K562 (cell line): ENCODE data around the gene IRX5. TPM values are rescaled to one million over a fixed set of nuclear protein-coding genes. Genes with fewer than 3 reads are reported as not detected.
A peak's percentile ranks its signal among the peaks of the same experiment; 100 is the strongest.

Experiments
- CBFA2T2 ChIP-seq: fragments of 450-650 bp; conservative IDR thresholded peaks from 2 replicates; pipeline ENCODE4 v1.6.1; 2017; ENCODE audit warnings: mild to moderate bottlenecking
- CHD2 ChIP-seq: IDR thresholded peaks from 2 replicates; pipeline ENCODE4 v1.6.1; 2011; ENCODE audit warnings: low read depth, low read length
- CTBP1 ChIP-seq: fragments of 450-650 bp; IDR thresholded peaks from 2 replicates; pipeline ENCODE4 v1.6.1; 2016; ENCODE audit warnings: borderline replicate concordance
- KLF13 ChIP-seq: fragments of 450-650 bp; IDR thresholded peaks from 2 replicates; pipeline ENCODE4 v1.6.1; 2016; ENCODE audit warnings: missing genetic modification characterization, low read depth, mild to moderate bottlenecking, missing compliant biosample characterization, moderate library complexity, borderline replicate concordance
- MTA2 ChIP-seq: fragments of 450-650 bp; IDR thresholded peaks from 2 replicates; pipeline ENCODE4 v1.6.1; 2016; ENCODE audit warnings: low read depth
- PHTF2 ChIP-seq: fragments of 250-450 bp; sonication (Bioruptor Pico); IDR thresholded peaks from 2 replicates; pipeline ENCODE4 v1.5.0; 2021; ENCODE audit warnings: mild to moderate bottlenecking
- POU5F1 ChIP-seq: fragments of 150-350 bp; IDR thresholded peaks from 2 replicates; pipeline ENCODE4 v1.6.1; 2014; ENCODE audit warnings: borderline replicate concordance, low read length, low read depth, mild to moderate bottlenecking; ENCODE audit not compliant: partially characterized antibody
- RBBP5 ChIP-seq: fragments of 200-600 bp; sonication (generic); IDR thresholded peaks from 2 replicates; pipeline ENCODE4 v1.6.1; 2012; ENCODE audit warnings: borderline replicate concordance, mild to moderate bottlenecking, low read length, control low read depth, inconsistent platforms; ENCODE audit not compliant: insufficient read depth, poor library complexity, severe bottlenecking
- RBM39 ChIP-seq: fragments of 200-400 bp; formaldehyde crosslinking; optimal IDR thresholded peaks from 2 replicates; pipeline ENCODE3; 2018; ENCODE audit warnings: low read depth, low read length
- RUNX1 ChIP-seq: sonication (generic); IDR thresholded peaks from 2 replicates; pipeline ENCODE4 v1.6.1; 2016; ENCODE audit warnings: antibody characterized with exemption, low read depth
- SMC3 ChIP-seq: conservative IDR thresholded peaks from 2 replicates; pipeline ENCODE4 v1.6.1; 2011; ENCODE audit warnings: low read depth, low read length, improper control_type of control experiment; ENCODE audit not compliant: insufficient read depth
- TAF9B ChIP-seq: fragments of 450-650 bp; IDR thresholded peaks from 2 replicates; pipeline ENCODE4 v1.6.1; 2018; ENCODE audit warnings: mild to moderate bottlenecking; ENCODE audit not compliant: partially characterized antibody
- YY1 ChIP-seq, 3 experiments: IDR thresholded peaks; 2 replicates each; pipeline ENCODE4 v1.6.1; 2011; ENCODE audit warnings: low read length in 2 of 3, mild to moderate bottlenecking in 2 of 3, moderate library complexity in 2 of 3, borderline replicate concordance in 1 of 3, control low read depth in 1 of 3, low read depth in 1 of 3; ENCODE audit not compliant: insufficient read depth in 3 of 3, insufficient replicate concordance in 2 of 3, control insufficient read depth in 1 of 3, insufficient read length in 1 of 3; ENCODE audit errors: extremely low read depth in 1 of 3
- ZNF197 ChIP-seq: fragments of 200-800 bp; sonication (Bioruptor generic); IDR thresholded peaks from 2 replicates; pipeline ENCODE4 v1.6.1; 2016; ENCODE audit warnings: low read depth, missing genetic modification characterization, missing compliant biosample characterization
- ZNF263 ChIP-seq: sonication (generic); formaldehyde crosslinking; IDR thresholded peaks from 2 replicates; pipeline ENCODE4 v1.8.0; 2022; ENCODE audit warnings: mild to moderate bottlenecking, missing genetic modification reagents, borderline replicate concordance
- ZNF717 ChIP-seq: fragments of 250-450 bp; sonication (Bioruptor Pico); IDR thresholded peaks from 2 replicates; pipeline ENCODE4 v1.5.0; 2021
- polyA plus RNA-seq, 8 experiments: library from polyadenylated mRNA; depleted of rRNA in 4 of 8; stranded (reverse) in 5 of 8; unstranded in 3 of 8; fragments of >200 nt; fragmentation: Nextera tagmentation in 2 of 8; fragmentation: Illumina TruSeq in 1 of 8; extraction: Ambion mirVana in 2 of 8; extraction: Trizol in 1 of 8; gene quantifications; 2 replicates each; pipeline versions ENCODE4 v1.2.1 to v1.2.3, GENCODE V29; 2011 to 2014; ENCODE audit warnings: inconsistent platforms in 1 of 8, missing spikeins in 1 of 8
- total RNA-seq, 7 experiments: library from RNA; depleted of rRNA in 6 of 7; stranded (reverse); fragments of >200 nt in 6 of 7; fragmentation: Illumina TruSeq in 2 of 7; extraction: Trizol in 2 of 7; gene quantifications; 2 replicates each; pipeline versions ENCODE4 v1.2.1 to v1.2.3, GENCODE V29; 2011 to 2021; ENCODE audit warnings: low replicate concordance in 1 of 7
- TF ChIP-seq, protein P1 (sequence below), 2 experiments: fragments of 450-650 bp in 1 of 2; sonication (generic) in 1 of 2; formaldehyde crosslinking in 1 of 2; IDR thresholded peaks in 1 of 2; conservative IDR thresholded peaks in 1 of 2; 2 replicates each; pipeline versions ENCODE4 v1.6.1 to v1.8.1; 2016 to 2023; ENCODE audit warnings: mild to moderate bottlenecking in 2 of 2, moderate library complexity in 2 of 2, inconsistent platforms in 1 of 2, missing genetic modification reagents in 1 of 2
- TF ChIP-seq, protein P2 (sequence below): sonication (generic); formaldehyde crosslinking; IDR thresholded peaks from 2 replicates; pipeline ENCODE4 v1.8.0; 2023; ENCODE audit warnings: mild to moderate bottlenecking, missing genetic modification reagents
- TF ChIP-seq, protein P3 (sequence below): fragments of 200-800 bp; sonication (Bioruptor generic); IDR thresholded peaks from 2 replicates; pipeline ENCODE4 v1.6.1; 2017; ENCODE audit warnings: missing genetic modification characterization, missing compliant biosample characterization

IRX5 gene
- total and polyA plus RNA-seq, 9 of the 15 experiments (the other 6 are each of a cell fraction or from before 2014, with no cell fraction given), result 0.20 to 4.2 (median 0.94) TPM

DNA sequence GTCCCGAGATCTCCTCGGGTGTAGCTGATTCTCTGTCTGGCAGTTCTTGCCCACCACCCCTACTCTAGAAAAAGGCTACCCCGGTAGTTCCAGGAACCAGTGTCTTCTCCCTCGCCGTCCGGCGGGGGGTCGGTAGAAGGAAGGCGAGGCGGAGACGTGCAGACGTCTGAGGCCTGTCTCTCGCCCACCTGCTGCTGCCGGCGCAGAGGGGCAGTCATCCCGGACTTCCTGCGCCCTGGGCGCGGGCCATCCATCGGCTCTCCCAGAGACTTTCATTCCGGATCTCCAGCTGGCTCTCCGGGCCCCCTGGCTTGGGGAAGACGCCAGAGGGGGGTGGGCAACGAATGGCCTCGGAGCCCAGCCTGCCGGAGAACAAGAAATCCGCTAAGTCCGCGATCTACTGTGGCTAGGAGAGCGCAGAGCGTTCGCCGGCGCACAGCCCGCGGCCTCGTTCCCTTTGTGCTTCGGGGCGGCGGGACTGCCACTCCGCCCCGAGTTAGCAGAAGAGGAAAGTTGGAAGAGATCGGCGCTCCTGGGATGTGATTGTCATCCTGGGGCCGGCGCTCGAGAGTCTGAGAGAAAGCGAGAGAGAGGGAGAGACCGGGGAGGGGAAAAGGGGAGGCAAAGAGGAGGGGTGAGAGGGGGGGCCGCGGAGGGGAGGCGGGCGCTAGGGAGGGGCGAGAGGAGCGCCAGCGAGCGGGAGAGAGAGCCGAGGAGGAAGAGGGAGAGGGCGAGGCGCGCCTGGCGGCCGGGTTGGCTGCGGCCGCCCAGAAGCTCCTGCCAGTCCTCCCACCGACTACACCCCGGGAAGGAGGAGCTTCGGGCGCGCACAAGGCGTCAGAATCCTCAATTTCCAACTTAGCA, at the start of gene IRX5 (continued):
- TF ChIP-seq ZNF717 (no peak), KLF13 (no peak), ZNF263 (CRISPR knock-in tag) (peak; percentile 95), CBFA2T2 (no peak), CTBP1 (peak; percentile 56; the same call in 1 of the 2 replicates), PHTF2 (CRISPR knock-in tag) (no peak), RBBP5 (no peak), ZNF197 (CRISPR knock-in tag) (no peak; the same call in 1 of the 2 replicates), SMC3 (no peak), TAF9B (no peak), CHD2 (no peak), POU5F1 (no peak), RUNX1 (no peak), RBM39 (no peak), MTA2 (no peak), YY1 (IDR thresholded peaks at IDR 0.05; ENCODE audit: borderline replicate concordance in 1 of 3, control insufficient read depth in 1 of 3, extremely low read depth in 1 of 3, insufficient read depth in 3 of 3, insufficient read length in 1 of 3, insufficient replicate concordance in 2 of 3, low read depth in 1 of 3, low read length in 2 of 3) (peak in 1 of 3 experiments; percentile 48)
- TF ChIP-seq, protein P1, sequence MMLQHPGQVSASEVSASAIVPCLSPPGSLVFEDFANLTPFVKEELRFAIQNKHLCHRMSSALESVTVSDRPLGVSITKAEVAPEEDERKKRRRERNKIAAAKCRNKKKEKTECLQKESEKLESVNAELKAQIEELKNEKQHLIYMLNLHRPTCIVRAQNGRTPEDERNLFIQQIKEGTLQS (IDR thresholded peaks at IDR 0.05), result no peak
- TF ChIP-seq, protein P1 (CRISPR knock-in tag; conservative IDR thresholded peaks at IDR 0.05), result 0 out of 2 replicates have a peak, but pooled peaks have one; percentile 38
- TF ChIP-seq, protein P2, sequence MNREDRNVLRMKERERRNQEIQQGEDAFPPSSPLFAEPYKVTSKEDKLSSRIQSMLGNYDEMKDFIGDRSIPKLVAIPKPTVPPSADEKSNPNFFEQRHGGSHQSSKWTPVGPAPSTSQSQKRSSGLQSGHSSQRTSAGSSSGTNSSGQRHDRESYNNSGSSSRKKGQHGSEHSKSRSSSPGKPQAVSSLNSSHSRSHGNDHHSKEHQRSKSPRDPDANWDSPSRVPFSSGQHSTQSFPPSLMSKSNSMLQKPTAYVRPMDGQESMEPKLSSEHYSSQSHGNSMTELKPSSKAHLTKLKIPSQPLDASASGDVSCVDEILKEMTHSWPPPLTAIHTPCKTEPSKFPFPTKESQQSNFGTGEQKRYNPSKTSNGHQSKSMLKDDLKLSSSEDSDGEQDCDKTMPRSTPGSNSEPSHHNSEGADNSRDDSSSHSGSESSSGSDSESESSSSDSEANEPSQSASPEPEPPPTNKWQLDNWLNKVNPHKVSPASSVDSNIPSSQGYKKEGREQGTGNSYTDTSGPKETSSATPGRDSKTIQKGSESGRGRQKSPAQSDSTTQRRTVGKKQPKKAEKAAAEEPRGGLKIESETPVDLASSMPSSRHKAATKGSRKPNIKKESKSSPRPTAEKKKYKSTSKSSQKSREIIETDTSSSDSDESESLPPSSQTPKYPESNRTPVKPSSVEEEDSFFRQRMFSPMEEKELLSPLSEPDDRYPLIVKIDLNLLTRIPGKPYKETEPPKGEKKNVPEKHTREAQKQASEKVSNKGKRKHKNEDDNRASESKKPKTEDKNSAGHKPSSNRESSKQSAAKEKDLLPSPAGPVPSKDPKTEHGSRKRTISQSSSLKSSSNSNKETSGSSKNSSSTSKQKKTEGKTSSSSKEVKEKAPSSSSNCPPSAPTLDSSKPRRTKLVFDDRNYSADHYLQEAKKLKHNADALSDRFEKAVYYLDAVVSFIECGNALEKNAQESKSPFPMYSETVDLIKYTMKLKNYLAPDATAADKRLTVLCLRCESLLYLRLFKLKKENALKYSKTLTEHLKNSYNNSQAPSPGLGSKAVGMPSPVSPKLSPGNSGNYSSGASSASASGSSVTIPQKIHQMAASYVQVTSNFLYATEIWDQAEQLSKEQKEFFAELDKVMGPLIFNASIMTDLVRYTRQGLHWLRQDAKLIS (CRISPR knock-in tag), result peak; percentile 10; the same call in 1 of the 2 replicates
- TF ChIP-seq, protein P3, sequence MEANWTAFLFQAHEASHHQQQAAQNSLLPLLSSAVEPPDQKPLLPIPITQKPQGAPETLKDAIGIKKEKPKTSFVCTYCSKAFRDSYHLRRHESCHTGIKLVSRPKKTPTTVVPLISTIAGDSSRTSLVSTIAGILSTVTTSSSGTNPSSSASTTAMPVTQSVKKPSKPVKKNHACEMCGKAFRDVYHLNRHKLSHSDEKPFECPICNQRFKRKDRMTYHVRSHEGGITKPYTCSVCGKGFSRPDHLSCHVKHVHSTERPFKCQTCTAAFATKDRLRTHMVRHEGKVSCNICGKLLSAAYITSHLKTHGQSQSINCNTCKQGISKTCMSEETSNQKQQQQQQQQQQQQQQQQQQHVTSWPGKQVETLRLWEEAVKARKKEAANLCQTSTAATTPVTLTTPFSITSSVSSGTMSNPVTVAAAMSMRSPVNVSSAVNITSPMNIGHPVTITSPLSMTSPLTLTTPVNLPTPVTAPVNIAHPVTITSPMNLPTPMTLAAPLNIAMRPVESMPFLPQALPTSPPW (CRISPR knock-in tag), result peak; percentile 100
